ENCODE data around the gene ADCY2.

ADCY2 gene

DNA sequence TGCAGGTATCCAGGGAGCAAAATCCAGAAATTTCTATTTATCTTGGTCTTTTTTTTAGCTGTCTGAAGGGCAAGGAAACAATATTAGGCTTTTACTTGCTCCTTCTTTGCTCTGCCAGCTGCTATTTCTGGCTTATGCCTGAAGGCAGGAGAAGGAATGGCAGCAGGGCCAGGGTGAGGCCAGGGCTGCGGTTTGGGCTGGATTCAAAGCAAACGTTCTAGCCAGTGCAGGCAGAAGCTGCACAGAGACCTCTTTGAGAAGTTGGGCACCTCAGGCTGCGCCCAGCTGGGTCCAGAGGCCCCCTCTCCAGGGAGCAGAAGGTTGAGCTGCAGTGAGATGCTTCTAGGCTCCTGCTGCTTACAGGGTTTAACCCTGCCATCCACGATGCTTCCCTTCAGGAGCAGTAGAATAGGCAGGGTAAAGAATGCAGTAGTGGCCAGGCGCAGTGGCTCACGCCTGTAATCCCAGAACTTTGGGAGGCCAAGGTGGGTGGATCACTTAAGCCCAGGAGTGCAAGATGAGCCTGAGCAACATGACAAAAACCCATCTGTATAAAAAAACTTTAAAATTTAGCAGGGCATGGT is 201.2 kb downstream of the ADCY2 start:
- DNase-seq (ENCODE audit: low read depth): no peak

DNA sequence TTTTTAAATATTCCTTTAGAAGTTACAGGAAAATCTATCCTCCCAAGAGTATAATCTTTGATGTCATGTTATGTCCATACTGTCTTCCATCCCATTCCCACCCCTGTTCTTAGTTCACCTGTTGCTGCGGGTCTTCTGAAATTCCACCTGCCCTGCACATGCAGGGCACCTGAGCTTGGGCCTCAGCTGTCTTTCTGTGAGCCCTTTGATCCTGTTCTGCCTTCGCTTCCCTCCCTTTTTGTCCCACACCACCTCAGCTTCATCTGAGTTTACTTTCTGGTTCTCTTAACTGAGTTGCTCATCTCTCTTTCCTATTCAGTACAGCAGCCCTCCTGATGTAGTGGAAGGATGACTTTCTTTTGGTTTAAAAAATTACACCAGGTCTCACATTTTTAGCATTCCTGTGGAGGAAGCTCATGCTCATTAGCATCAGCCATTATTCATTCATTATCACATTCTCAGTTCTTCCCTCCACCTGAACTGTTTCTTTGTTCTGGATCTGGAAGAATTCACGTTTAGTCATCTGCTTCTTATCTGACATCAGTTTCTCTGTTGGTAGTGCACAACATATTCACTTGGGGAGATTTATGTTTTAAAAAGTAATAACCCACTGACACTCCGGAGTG is 211.0 kb downstream of the ADCY2 start:
- no peak for DNase-seq (ENCODE audit: low read depth)

DNA sequence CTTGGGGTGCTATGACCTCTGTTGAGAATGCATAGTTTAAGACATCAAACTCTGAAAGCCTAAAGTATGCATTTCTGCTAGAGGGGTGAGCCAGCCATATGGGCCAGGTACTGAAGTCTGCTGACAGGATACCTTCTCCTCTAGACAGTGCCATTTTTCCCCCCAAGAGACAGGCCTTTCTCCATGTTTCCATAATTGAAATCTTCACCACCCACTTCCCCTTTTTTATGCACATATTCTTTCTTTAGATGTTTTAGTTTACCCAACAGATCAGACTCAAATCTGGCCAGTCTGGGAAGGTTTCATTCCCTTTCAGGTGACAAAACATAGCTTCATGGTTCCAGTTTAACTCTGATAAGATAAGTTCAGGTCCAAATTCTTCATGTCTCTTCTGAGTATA is 212.8 kb downstream of the ADCY2 start:
- DNase-seq (ENCODE audit: low read depth): no peak

DNA sequence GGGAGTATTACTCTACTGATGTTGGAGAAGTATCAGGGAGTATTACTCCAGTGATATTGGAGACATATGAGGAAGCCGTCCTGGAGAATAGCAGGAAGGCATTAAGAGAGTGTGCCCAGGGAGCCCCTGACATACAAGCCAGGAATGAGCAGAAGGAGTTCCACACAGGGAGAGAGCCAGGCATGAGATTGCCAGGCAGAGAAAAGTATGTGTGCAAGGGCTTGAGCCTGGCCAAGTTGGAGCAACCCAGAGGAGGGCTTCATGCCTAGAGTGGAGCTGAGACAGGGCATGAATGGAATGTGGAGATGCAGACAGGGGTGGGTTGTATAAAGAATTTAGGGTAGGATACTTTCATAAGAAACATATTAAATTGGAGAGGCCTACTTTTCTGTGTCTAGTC is 213.8 kb downstream of the ADCY2 start:
- DNase-seq (ENCODE audit: low read depth): no peak

DNA sequence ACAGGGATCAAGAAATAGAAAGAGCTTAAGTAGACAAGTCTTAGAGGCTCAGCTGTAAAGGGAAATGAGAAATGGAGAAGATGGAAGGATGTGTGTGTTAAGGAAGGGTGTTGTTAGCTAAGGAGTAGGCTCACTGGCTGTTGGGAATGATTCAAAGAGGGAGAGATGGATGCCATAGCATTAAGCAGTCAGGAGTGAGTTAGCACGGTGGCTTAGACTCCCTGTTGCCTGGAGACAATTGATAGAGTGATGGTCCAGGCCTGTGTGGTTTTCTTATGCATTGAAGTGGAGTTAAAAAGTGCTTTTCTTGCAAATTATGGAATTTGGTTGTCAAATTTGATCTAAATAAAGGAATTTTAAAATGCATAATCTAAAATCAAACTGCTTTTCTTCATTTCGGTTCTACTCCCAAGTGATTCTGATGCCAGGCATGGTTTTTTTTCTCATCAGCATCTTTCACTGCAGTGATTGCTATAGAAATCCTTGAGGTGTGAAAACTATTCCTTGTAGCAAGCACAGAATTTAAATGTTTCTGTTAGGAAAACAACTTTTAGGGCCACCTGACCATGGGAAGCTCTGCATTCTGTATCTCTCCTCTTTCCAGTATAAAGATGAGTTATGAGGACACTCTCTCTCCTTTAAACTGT is 214.7 kb downstream of the ADCY2 start:
- DNase-seq (ENCODE audit: low read depth): no peak

DNA sequence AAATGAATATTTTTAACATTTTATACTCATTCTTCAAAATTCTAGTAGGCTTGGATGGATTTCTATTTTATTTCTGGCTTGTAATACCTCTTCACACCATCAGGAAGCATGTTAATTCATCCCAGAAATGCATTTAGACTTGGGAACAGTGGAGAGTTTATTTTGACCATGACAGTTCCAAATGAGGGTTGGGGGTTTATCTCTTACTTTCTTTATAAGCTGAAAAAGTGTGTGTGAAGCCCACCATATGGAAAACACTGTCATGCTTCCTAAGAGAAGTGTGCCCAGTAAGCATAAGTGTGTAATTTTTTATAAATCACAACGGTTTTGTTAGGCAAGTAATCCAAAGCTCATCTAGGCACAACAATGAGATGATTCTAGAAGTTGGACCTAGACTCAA is 215.6 kb downstream of the ADCY2 start:
- DNase-seq (ENCODE audit: low read depth): no peak

DNA sequence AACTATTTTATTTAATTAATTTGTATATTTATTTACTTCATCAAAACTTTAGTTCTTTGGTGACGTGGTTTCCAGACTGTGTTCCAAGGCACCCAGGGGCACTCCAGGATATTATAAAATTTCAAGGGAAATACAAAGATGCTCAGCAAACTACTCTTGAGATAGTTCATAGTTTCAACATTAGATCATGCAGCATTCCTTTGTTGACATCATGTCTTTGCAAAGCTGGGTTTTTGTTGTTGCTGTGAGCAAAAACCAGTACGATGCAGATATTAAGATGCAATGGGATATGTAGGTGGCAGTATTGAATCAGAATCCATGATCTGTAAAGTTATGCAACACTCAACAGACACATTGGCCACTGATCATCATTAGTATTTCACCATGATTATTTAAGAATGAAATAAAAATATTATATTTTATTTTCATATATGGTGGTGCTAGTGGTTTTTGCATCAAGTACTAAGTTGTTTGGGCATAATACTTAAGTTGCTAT is 219.7 kb downstream of the ADCY2 start:
- no peak for DNase-seq (ENCODE audit: low read depth)

DNA sequence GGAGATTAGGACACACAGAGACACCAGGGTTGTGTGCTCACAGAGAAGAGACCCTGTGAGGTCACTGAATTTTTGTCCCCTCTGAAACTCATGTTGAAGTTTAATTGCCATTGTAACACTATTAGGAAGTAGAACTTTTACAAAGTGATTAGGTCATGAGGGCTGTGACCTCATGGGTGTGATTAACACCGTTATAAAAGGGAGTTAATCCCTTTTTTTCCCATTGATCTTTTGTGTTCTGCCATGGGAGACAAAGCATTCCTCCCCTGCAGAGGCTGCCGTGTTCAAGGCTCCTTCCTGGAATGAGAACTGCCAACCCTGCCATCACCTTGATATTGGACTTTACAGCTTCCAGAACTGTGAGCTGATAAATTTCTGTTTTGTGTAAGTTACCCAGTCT is 221.0 kb downstream of the ADCY2 start:
- no peak for DNase-seq (ENCODE audit: low read depth)

DNA sequence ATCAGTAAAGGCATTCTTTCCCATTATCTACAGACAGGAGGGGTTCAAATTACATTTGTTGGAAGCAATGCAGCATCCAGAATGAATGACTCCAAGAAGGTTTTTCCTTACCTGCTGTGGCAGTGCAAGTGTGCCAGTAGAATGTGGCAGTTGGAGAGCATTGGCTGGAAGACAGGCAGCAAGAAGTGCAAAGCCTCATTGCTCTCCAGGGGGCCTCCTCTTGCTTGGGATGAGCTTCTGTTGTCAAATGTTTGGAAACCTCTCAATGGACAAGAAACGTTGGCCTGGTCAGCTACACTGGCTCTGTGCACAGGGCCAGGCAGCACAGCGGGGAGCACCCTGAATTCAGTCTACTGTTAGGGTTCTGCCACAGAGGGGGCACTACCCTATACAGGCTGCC is 226.6 kb downstream of the ADCY2 start:
- no peak for DNase-seq (ENCODE audit: low read depth)

DNA sequence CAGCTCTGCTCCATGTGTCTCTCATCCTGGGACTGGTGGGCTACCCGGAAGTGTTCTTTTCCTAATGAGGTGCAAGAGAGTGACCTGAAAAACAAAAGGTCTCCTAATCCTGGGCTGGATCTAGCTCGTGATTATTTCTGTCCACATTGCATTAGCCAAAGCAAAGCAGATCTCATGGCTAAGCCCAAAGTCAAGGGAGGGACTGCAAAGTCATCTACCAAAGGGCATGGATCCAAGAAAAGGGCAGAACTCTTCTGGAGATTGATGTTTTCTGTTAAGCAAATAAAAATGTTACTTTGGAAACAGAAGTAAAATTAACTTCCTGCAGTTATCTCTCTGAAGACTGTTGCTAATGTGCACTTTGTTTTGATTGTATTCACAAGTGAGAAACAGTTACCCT is 229.8 kb downstream of the ADCY2 start:
- no peak for DNase-seq (ENCODE audit: low read depth)

DNA sequence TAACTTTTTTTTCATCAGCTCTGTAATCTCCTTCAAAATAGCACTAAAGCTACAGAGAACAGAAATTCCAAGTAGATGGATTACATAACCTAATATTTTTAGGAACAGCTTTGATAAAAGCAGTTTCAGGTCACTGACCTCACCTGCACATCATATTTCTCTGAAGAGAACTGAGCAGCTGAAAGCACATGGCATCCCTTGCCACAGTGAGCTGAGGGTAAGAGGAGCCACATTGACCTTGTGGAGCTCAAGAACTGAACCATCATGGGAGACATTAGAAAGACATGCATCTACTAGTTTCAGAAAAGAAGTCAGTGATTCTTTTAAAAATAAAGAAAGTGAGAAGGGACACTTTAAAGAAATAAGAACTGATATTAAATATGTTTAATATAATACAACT is 232.3 kb downstream of the ADCY2 start:
- DNase-seq (ENCODE audit: low read depth): no peak

DNA sequence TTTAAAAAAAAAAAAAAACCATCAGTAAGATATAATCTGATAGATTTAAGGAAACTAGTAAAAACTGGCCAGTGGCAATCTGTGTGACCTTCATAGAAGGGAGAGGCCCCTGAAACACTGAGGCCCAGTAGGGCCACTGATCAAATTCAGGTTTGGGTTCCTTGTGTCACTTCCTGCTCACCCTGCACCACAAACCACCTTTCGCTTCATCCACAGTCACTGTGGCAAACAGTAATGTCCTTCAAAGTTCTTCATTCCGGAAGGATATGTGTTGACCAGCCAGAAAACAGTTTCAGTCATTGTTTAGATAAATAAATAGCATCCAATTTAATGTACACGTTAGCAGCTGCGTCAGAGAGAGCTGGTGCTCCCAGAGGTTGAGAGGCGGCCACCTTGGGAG is 232.9 kb downstream of the ADCY2 start:
- DNase-seq (ENCODE audit: low read depth): no peak

DNA sequence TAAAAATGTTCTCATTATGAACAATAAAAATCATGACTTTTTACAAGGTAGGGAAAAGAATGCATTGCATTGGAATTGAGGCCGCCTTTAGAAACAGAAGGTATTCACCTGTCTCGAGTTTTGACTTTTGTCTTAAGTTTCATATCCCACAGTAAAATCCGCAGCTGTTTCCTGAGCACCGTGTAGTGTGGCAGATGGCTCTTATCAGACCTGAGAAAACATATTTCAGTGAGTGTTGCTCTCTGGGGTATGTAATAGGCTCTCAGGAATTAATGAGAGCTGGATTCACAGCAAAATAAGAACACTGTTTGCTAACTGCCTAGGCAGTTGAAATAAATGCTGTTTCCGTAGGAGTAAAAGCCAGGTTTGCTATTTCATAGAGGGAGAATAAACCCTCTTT is 233.6 kb downstream of the ADCY2 start:
- no peak for DNase-seq (ENCODE audit: low read depth)

DNA sequence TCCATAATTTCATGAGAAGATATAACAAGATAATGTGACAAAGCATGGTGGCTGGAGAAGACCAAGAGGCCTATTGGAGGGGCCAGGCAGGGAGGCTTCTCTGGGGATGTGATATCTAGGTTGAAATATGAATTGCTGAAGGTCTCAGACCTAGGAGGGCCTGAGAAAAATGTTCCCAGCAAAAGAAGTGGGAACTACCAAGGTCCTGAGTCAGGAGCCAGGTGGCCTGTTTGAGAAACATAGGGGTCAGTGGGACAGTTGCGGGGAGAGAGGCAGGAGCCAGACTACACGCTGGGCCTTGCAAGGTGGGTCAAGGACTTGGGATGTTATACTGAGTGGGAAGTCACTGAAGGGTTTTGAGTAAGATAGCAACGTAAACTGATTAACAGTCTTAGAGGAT is 238.9 kb downstream of the ADCY2 start:
- no peak for DNase-seq (ENCODE audit: low read depth)

DNA sequence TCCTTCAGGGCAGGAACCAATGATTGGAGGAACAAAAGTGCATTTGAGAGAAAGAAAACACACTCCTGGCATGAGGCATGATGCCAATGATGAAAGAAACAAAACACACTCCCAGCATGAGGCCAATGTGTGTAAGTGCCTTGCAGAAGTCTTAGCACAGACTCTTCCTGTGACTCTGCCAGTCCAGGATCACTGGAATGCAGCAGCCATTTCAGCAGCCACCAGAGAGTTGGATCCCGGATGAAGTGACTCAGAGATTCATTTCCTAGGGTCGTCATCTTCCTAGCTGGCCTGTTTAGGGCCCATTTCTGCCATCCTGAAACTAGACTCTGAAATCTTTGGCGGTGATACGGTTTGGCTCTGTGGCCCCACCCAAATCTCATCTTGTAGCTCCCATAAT is 242.5 kb downstream of the ADCY2 start:
- no peak for DNase-seq (ENCODE audit: low read depth)

DNA sequence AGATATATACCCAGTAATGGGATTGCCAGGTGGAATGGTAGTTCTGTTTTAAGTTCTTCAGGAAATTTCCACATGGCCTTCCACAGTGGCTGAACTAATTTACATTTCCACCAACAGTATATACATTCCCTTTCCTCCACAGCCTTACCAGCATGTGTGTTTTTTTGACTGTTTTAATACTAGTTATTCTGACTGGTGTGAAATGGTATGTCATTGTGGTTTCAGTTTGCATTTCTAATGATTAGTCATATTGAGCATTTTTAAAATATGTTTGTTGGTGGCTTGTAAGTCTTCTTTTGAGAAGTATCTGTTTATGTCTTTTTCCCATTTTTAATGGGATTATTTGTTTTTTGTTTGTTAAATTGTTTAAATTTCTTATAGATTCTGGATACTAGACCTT is 246.1 kb downstream of the ADCY2 start:
- DNase-seq (ENCODE audit: low read depth): no peak

DNA sequence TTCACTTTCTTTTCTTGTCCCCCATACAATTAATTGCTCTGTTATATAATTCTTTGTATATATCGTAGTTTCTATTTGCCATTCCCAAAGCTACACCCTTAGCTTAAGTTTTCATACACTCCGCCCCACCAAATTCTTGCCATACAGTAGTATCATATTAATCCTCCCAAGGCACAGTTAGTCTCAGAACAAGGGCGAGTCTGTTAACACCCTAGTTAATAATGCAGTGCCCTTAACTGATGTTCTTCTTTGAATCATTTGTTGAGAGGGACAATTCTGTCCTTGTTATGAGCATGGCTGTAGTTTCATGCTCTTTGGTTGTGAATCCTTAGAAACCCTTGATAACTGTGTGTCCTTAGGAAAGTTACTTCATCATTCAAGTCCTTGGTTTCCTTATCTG is 248.8 kb downstream of the ADCY2 start:
- no peak for DNase-seq (ENCODE audit: low read depth)

DNA sequence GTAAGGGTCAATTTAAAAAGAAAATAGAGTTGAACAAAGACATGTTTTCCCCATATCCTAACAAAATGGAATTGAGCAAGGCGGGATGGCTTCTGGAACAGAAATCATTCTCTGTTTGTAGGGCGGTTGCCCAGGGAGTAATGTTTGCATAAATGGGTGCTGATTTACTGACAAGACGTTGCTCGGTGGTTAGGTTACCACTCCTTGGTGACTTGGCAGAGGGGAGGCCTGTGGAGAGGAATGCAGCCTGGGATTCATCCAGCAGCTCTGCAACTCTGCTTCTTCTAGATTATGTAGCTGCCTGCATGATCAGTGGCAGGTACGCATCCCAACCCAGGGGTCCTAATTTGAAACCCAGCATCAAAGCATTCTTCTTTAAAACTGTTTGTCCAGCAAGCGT is 254.8 kb downstream of the ADCY2 start:
- no peak for DNase-seq (ENCODE audit: low read depth)

DNA sequence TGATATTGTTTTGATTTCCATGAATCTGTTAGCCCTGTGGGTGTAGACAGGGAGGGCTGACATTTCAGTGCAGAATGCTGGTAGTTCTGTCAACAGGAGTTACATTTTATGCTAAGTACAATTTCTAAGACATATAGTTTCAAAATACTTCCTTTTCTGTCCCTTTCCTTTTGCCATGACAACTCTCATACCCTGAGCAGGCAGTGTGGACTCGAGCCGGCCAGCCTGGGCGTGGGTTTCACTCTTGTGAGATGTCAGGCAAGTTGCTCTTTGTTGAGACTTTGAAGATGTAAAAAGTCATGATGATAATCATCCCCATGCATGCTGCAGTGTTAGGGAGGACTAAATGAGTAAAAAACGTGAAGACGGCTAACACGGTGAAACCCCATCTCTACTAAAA is 257.1 kb downstream of the ADCY2 start:
- no peak for DNase-seq (ENCODE audit: low read depth)

DNA sequence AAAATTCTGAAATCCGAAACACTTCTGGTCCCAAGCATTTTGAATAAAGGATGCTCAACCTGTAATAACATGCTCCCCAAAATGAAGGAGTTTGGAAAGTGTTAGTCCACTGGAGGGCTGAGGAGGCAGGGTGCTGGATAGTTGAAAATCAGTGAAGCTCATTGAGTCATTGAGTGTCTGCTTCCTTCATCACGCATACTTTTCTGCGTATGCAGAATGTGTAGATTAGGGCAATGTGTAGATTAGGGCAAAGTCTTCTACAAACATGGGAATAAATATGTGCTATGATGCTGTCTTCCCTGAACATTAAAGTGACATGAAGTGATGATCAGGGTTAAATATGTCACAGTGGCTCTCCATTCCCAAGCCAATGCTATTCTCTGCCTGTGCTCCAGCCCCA is 261.2 kb downstream of the ADCY2 start:
- no peak for DNase-seq (ENCODE audit: low read depth)

DNA sequence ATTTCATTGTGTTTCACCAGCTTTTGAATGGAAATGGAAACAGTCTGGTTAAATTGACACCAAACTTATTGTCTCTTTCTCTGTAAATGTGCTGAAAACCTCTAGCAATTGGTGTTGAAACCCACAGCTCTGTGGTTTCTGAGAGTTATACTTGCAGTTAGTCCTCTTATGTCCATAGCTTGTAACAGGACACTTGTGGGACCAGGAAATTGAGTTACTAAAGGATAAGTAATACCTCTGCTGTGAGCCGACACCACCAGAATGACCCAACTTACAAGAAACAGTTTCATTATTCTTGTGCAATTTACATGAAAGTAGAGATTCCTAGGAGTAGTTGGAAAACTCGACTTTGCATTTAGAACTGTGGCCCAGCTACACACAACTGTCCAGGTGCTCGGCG is 263.5 kb downstream of the ADCY2 start:
- DNase-seq (ENCODE audit: low read depth): no peak

DNA sequence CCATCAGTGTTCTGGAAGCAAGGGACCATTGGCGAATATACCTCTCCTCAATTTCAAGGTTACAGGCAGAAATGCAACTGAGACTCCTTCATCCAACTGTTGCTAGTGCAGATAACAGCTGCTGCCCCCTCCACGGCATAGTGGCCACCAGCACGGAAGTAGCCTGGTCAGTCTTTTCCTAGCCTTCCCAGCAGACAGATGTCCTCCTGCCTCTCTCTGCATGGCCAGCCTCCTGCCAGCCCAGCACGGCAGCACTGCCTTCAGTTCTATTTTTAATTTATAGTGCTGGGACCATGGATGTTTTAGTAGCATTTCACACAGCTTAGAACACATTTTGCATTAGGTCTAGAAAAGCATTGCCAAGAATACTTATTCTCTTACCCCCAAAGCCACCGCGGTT is 266.4 kb downstream of the ADCY2 start:
- DNase-seq (ENCODE audit: low read depth): no peak

DNA sequence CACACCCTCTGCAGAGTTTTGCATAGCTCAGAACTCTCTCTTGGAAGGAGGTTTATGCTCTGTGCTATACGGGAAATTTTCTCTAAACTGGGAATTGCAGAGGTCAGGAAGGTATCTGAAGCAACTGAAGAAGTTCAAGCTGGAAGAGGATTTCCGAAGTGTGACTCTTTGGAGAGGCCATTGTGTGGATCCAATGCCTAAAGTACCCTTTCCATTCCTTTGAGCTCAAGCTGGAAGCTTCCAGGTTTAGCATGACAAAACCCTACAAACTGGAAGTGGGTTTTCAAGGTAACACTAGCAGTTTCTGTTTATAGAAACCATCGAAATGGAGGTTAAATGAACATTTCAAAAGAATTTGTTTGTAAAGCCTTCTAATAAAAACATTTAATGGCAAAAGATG is 267.9 kb downstream of the ADCY2 start:
- DNase-seq (ENCODE audit: low read depth): no peak

DNA sequence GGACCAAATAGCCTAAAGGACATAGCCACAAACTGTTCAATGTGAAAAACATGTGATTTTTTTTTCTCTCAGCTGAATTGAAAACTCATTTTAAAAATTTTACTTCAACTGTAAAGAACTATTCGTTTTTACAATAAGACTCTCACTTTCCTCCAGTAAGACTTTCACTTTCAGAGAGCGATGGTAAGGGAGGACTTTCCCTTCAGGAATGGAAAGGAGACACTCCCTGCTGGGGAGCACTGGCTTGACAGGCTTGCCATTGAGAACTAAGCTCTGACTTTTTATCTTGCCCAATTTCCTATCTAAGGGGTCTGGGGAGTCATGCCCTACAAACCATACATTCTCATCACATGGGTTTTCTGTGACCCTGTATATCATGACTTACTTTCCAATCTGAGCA is 268.3 kb downstream of the ADCY2 start:
- no peak for DNase-seq (ENCODE audit: low read depth)
